Endothelial cell of umbilical vein (primary cell): ENCODE results near the gene ULK4. TPM values are rescaled to one million over a fixed set of nuclear protein-coding genes. Genes with fewer than 3 reads are reported as not detected.

Experiments
- BruUV-seq: library from RNA; stranded (reverse); fragments of 400-500 nt; replicated peaks from 2 replicates; lab custom pipeline; 2021; lab: Mats Ljungman, UMichigan
- CTCF ChIA-PET: fragments of 300-600, 350-600 bp; sonication (Branson Sonifier 250); formaldehyde crosslinking; loops from one replicate; lab custom pipeline; 2021; ENCODE audit warnings: antibody characterized with exemption, inconsistent platforms; lab: Charles Lee
- POLR2A ChIA-PET: fragments of 300-600, 350-600 bp; sonication (Branson Sonifier 250); formaldehyde crosslinking; loops from one replicate; lab custom pipeline; 2021; ENCODE audit warnings: antibody characterized with exemption, inconsistent platforms; lab: Charles Lee
- DNase-seq: peaks from one replicate; pipeline ENCODE4 v3.0.0-alpha.2; 2011; ENCODE audit warnings: low read depth, low spot score
- FAIRE-seq: peaks from 2 replicates; lab custom pipeline; 2011; peaks lifted over from hg19 to GRCh38; lab: Jason Lieb, UNC
- H2AFZ ChIP-seq: 2 replicates; pipeline ENCODE4 v1.6.0; 2012; ENCODE audit warnings: low read depth, low read length, control low read depth, inconsistent platforms
- H3K27ac ChIP-seq: 2 replicates; pipeline ENCODE4 v1.5.1; 2011; ENCODE audit warnings: low read depth, mild to moderate bottlenecking, control low read depth, low read length, moderate library complexity; ENCODE audit not compliant: insufficient read depth
- H3K27me3 ChIP-seq, 2 experiments: 2 replicates each; pipeline versions ENCODE4 v1.6.0 to v1.6.1; 2011; ENCODE audit warnings: low read length in 2 of 2, mixed read lengths in 1 of 2; ENCODE audit not compliant: control insufficient read depth in 2 of 2, insufficient read depth in 2 of 2
- H3K36me3 ChIP-seq, 2 experiments: 2 replicates in 1 of 2; 3 replicates in 1 of 2; pipeline ENCODE4 v1.5.1; 2011; ENCODE audit warnings: low read length in 2 of 2, mild to moderate bottlenecking in 1 of 2, moderate library complexity in 1 of 2; ENCODE audit not compliant: control insufficient read depth in 2 of 2, insufficient read depth in 2 of 2; ENCODE audit errors: extremely low read depth in 1 of 2
- H3K4me1 ChIP-seq: 3 replicates; pipeline ENCODE4 v1.5.1; 2011; ENCODE audit warnings: mild to moderate bottlenecking, low read length; ENCODE audit not compliant: control insufficient read depth, insufficient read depth; ENCODE audit errors: extremely low read depth
- H3K4me2 ChIP-seq: 2 replicates; pipeline ENCODE4 v1.6.1; 2011; ENCODE audit warnings: low read length, control low read depth, mixed read lengths; ENCODE audit not compliant: insufficient read depth
- H3K4me3 ChIP-seq, 3 experiments: fragments of 200-600 bp in 1 of 3; sonication (generic), shearing (Covaris generic) in 1 of 3; replicated peaks in 1 of 3; 2 replicates each; pipeline ENCODE4 v1.5.1; 2011 to 2016; ENCODE audit warnings: control low read depth in 3 of 3, low read length in 3 of 3, mild to moderate bottlenecking in 2 of 3, inconsistent platforms in 1 of 3, low read depth in 1 of 3, moderate library complexity in 1 of 3; ENCODE audit not compliant: insufficient read depth in 1 of 3
- H3K79me2 ChIP-seq: 2 replicates; pipeline ENCODE4 v1.6.0; 2012; ENCODE audit warnings: low read length, inconsistent platforms; ENCODE audit not compliant: control insufficient read depth, insufficient read depth
- H3K9ac ChIP-seq: replicated peaks from 2 replicates; pipeline ENCODE3; 2011; ENCODE audit warnings: low read length, control low read depth; ENCODE audit not compliant: insufficient read depth; ENCODE audit errors: extremely low read depth
- H3K9me1 ChIP-seq: replicated peaks from 3 replicates; pipeline ENCODE4 v1.6.0; 2011; ENCODE audit warnings: mild to moderate bottlenecking, low read length; ENCODE audit not compliant: control insufficient read depth, insufficient read depth; ENCODE audit errors: extremely low read depth
- H3K9me3 ChIP-seq: replicated peaks from 2 replicates; pipeline ENCODE4 v1.5.1; 2012; ENCODE audit warnings: low read length, inconsistent platforms; ENCODE audit not compliant: control insufficient read depth, insufficient read depth
- H4K20me1 ChIP-seq: replicated peaks from 2 replicates; pipeline ENCODE3; 2011; ENCODE audit warnings: mild to moderate bottlenecking, low read length; ENCODE audit not compliant: control insufficient read depth, insufficient read depth; ENCODE audit errors: extremely low read depth
- CTCF ChIP-seq, 2 donors: IDR thresholded peaks; 1 replicate in 1 of 2; 2 replicates in 1 of 2; pipeline ENCODE4 v1.5.1; 2011; ENCODE audit warnings: low read length in 2 of 2, mild to moderate bottlenecking in 2 of 2, moderate library complexity in 2 of 2, control low read depth in 1 of 2, inconsistent platforms in 1 of 2, low read depth in 1 of 2; ENCODE audit not compliant: insufficient read depth in 1 of 2; ENCODE audit errors: extremely low read depth in 1 of 2
- EZH2 ChIP-seq: IDR thresholded peaks from 2 replicates; pipeline ENCODE4 v1.6.1; 2012; ENCODE audit warnings: borderline replicate concordance, low read depth, mild to moderate bottlenecking, moderate library complexity, low read length, inconsistent platforms; ENCODE audit not compliant: severe bottlenecking
- FOS ChIP-seq: IDR thresholded peaks from 2 replicates; pipeline ENCODE4 v1.6.1; 2011; ENCODE audit warnings: mild to moderate bottlenecking, low read length, moderate library complexity, borderline replicate concordance; ENCODE audit not compliant: insufficient read depth
- GATA2 ChIP-seq: IDR thresholded peaks from 2 replicates; pipeline ENCODE4 v1.7.0; 2011; ENCODE audit warnings: low read depth, mild to moderate bottlenecking, moderate library complexity, mixed read lengths, low read length; ENCODE audit not compliant: insufficient read length, insufficient read depth
- JUN ChIP-seq: IDR thresholded peaks from 2 replicates; pipeline ENCODE4 v1.6.1; 2011; ENCODE audit warnings: borderline replicate concordance, low read depth; ENCODE audit not compliant: insufficient read length, insufficient read depth
- MAX ChIP-seq: IDR thresholded peaks from 2 replicates; pipeline ENCODE4 v1.6.1; 2011; ENCODE audit not compliant: insufficient read depth, insufficient read length
- MYC ChIP-seq: IDR thresholded peaks from one replicate; pipeline ENCODE4 v1.6.1; 2011; ENCODE audit warnings: mild to moderate bottlenecking, low read depth, low read length
- POLR2A ChIP-seq: IDR thresholded peaks from 2 replicates; pipeline ENCODE4 v1.6.1; 2012; ENCODE audit warnings: low read depth, mild to moderate bottlenecking, control low read depth, low read length
- POLR2AphosphoS5 ChIP-seq: IDR thresholded peaks from 2 replicates; pipeline ENCODE4 v1.6.1; 2012; ENCODE audit warnings: low read depth, mild to moderate bottlenecking, control low read depth, low read length, moderate library complexity; ENCODE audit not compliant: insufficient read depth
- dilution Hi-C: fragments of 300-500 bp; cut with MboI; formaldehyde crosslinking; loops from one replicate; pipeline ENCODE4 v1.15.0; 2019; ENCODE audit warnings: low sequenced_read_pairs; ENCODE audit not compliant: extremely low pct_ligation_motif_present
- intact Hi-C: fragments of 100-400 bp; cut with micrococcal nuclease; formaldehyde crosslinking; loops from one replicate; pipeline ENCODE4 v1.10.0; 2022
- polyA plus RNA-seq, 4 experiments: library from polyadenylated mRNA; depleted of rRNA in 3 of 4; stranded (reverse) in 3 of 4; unstranded in 1 of 4; fragments of >200 nt; gene quantifications; 2 replicates each; pipeline versions ENCODE4 v1.2.1 to v1.2.3, GENCODE V29; 2011 to 2012; ENCODE audit warnings: missing spikeins in 1 of 4
- total RNA-seq: library from RNA; stranded (reverse); gene quantifications from 2 replicates; pipeline ENCODE4 v1.2.3, GENCODE V29; 2021

ULK4 gene
- total and polyA plus RNA-seq, 2 donors (not counting 3 experiments of a cell fraction or from before 2014, with no cell fraction given) = 3.3 to 16.0 TPM

GRCh38 chr3:41608347-41608746 is 353.6 kb downstream of the ULK4 start:
- CTCF ChIA-PET = interaction anchor here (0.8 to 1.0 kb wide), 2 partner anchors 12 to 16 kb away, joined by 3 read pairs; no protein-coding TSS in a partner anchor

More at GRCh38 chr3:41608347-41608746, 353.6 kb downstream of the ULK4 start:
- no peak overlapping the region for H2AFZ ChIP-seq
- no peaks in the 10 kb centered on the region for H4K20me1 ChIP-seq
- BruUV-seq = no TSS peak
- intact Hi-C loops = no loop called here
- no peaks in the 10 kb centered on the region for H3K4me1 ChIP-seq
- no peaks in the 10 kb centered on the region for H3K9me3 ChIP-seq
- FAIRE-seq = no peak
- no peak overlapping the region for H3K4me3 ChIP-seq
- no peak overlapping the region for H3K27ac ChIP-seq
- H3K79me2 ChIP-seq = no peaks in the 10 kb centered on the region
- dilution Hi-C loops = no loop called here
- no peaks in the 10 kb centered on the region for H3K36me3 ChIP-seq
- H3K27me3 ChIP-seq = no peaks in the 10 kb centered on the region
- POLR2A ChIA-PET = no interaction called here
- no peaks in the 10 kb centered on the region for H3K9me1 ChIP-seq
- no peak for DNase-seq
- H3K9ac ChIP-seq = no peak overlapping the region
- TF ChIP-seq POLR2AphosphoS5 (no peak), GATA2 (no peak), MYC (no peak), JUN (no peak), MAX (no peak), FOS (no peak), EZH2 (no peak), CTCF (IDR thresholded peaks at IDR 0.05; ENCODE audit: extremely low read depth in 1 of 2, insufficient read depth in 1 of 2, low read depth in 1 of 2, low read length in 2 of 2) (no peak), POLR2A (no peak)
- no peak overlapping the region for H3K4me2 ChIP-seq
